Skeletal muscle tissue (tissue), 4 donors: ENCODE results near the gene SPATA13. TPM values are rescaled to one million over a fixed set of nuclear protein-coding genes. Genes with fewer than 3 reads are reported as not detected.

Experiments used
- H3K27ac ChIP-seq: one replicate; pipeline ENCODE4 v1.7.0; 2013; ENCODE audit warnings: mild to moderate bottlenecking, low read depth, low read length, inconsistent platforms
- H3K27me3 ChIP-seq, 3 donors: one replicate each; pipeline ENCODE4 v1.7.0; 2013; ENCODE audit warnings: low read length in 3 of 3; ENCODE audit not compliant: control insufficient read depth in 3 of 3, insufficient read depth in 3 of 3
- H3K36me3 ChIP-seq, 3 donors: one replicate each; pipeline ENCODE4 v1.7.0; 2013; ENCODE audit warnings: low read length in 3 of 3; ENCODE audit not compliant: control insufficient read depth in 3 of 3, insufficient read depth in 3 of 3
- H3K4me1 ChIP-seq, 3 donors: one replicate each; pipeline ENCODE4 v1.7.0; 2013; ENCODE audit warnings: low read length in 3 of 3, mild to moderate bottlenecking in 3 of 3; ENCODE audit not compliant: control insufficient read depth in 3 of 3, insufficient read depth in 3 of 3
- H3K4me3 ChIP-seq, 3 donors: one replicate each; pipeline ENCODE4 v1.7.0; 2013; ENCODE audit warnings: low read length in 3 of 3
- H3K9ac ChIP-seq, 3 donors: one replicate each; pipeline ENCODE4 v1.7.0; 2013; ENCODE audit warnings: low read length in 3 of 3, mild to moderate bottlenecking in 3 of 3, moderate library complexity in 2 of 3, low read depth in 1 of 3
- H3K9me3 ChIP-seq, 3 donors: one replicate each; pipeline ENCODE4 v1.7.0; 2013; ENCODE audit warnings: low read length in 3 of 3; ENCODE audit not compliant: control insufficient read depth in 3 of 3
- total RNA-seq: library from RNA; depleted of rRNA; stranded (reverse); fragments of >200 nt; gene quantifications from one replicate; pipeline ENCODE4 v1.2.3, GENCODE V29; 2014
- donor health status: Osteomylitis.

SPATA13 gene
- total RNA-seq, 1 donor from 2014 or later = 3.7 TPM

DNA sequence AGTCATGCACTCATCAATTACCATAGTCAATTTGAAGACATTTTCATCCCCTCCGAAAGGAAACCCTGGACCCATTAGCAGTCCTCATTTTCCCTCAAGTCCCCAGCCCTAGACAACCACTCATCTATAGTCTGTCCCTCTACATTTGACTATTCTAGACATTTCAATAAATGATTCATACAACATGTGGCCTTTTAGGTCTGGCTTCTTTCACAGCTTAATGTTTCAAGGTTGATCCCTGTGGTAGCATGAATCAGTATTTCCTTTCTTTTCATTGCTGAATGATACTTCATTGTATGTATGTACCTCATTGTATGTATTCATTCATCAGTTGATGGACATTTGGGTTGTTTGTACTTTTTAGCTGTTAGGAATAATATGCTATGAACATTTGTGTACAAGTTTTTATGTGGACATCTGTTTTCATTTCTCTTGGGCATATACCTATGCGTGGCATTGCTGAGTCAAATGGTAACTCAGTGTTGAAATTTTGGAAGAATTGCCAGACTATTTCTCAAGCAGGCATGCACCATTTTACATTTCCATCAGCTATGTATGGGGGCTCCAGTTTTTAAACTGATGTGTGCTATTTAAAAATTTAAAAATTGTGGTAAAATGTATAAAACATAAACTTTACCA lies 18.4 kb downstream of the SPATA13 start:
- H3K36me3 ChIP-seq = no peaks in the 10 kb centered on the region
- H3K27ac ChIP-seq = no peak overlapping the region
- H3K9ac ChIP-seq = no peak overlapping the region
- no peaks in the 10 kb centered on the region for H3K9me3 ChIP-seq
- H3K4me3 ChIP-seq = no peak overlapping the region
- H3K4me1 ChIP-seq = no peaks in the 10 kb centered on the region
- H3K27me3 ChIP-seq = no peaks in the 10 kb centered on the region

DNA sequence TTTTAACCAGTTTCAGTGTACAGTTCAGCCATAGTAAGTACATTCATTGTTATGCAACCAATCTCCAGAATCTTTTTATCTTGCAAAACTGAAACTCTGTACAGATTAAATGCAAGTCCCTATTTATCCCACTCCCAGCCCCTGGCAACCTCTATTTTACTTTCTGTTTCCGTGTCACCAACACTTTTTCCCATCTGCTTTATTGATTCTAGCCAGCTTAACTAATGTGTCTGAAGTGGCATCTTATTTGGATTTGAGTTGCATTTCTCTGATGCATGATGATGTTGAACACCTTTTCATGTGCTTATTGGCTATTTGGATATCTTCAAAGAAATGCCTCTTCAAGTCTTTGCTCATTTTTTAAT lies 18.9 kb downstream of the SPATA13 start:
- H3K4me1 ChIP-seq = no peaks in the 10 kb centered on the region
- H3K4me3 ChIP-seq = no peak overlapping the region
- no peaks in the 10 kb centered on the region for H3K36me3 ChIP-seq
- no peaks in the 10 kb centered on the region for H3K9me3 ChIP-seq
- no peak overlapping the region for H3K9ac ChIP-seq
- no peak overlapping the region for H3K27ac ChIP-seq
- no peaks in the 10 kb centered on the region for H3K27me3 ChIP-seq

DNA sequence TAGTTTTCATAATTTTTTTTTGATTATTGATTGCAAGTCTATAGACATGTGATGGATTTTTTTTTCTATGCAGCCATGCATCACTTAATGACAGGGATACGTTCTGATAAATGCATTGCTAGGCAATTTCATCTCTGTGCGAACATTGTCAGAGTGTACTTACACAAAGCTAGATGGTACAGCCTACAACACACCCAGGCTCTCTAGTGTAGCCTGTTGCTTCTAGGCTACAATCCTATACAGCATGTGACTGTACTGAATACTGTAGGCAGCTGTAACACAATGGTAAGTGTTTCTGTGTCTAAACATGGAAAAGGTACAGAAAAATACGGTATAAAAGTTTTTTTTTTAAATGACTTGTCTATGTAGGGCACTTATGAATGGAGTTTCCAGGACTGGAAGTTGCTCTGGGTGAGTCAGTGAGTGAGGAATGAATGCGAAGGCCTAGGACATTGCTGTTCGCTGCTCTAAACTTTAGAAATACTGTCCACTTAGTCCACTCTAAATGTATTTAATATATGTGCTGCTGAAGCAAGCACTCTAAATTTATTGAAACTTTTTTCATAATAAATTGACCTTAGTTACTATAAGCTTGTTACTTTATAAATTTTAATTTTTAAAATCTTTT lies 20.3 kb downstream of the SPATA13 start:
- Histone ChIP-seq H3K4me3 (no peak overlapping the region), H3K9ac (no peak overlapping the region), H3K4me1 (no peaks in the 10 kb centered on the region), H3K27ac (no peak overlapping the region), H3K36me3 (no peaks in the 10 kb centered on the region), H3K9me3 (no peaks in the 10 kb centered on the region), H3K27me3 (no peaks in the 10 kb centered on the region)

GRCh38 chr13:24181991-24182702 lies 21.6 kb downstream of the SPATA13 start:
- Histone ChIP-seq H3K27me3 (no peaks in the 10 kb centered on the region), H3K9ac (no peak overlapping the region), H3K36me3 (no peaks in the 10 kb centered on the region), H3K27ac (no peak overlapping the region), H3K9me3 (no peaks in the 10 kb centered on the region), H3K4me1 (no peaks in the 10 kb centered on the region), H3K4me3 (no peak overlapping the region)

GRCh38 chr13:24182703-24183081 lies 22.2 kb downstream of the SPATA13 start:
- Histone ChIP-seq H3K4me1 (no peaks in the 10 kb centered on the region), H3K4me3 (no peak overlapping the region), H3K36me3 (no peaks in the 10 kb centered on the region), H3K9ac (no peak overlapping the region), H3K27me3 (no peaks in the 10 kb centered on the region), H3K9me3 (no peaks in the 10 kb centered on the region), H3K27ac (no peak overlapping the region)

DNA sequence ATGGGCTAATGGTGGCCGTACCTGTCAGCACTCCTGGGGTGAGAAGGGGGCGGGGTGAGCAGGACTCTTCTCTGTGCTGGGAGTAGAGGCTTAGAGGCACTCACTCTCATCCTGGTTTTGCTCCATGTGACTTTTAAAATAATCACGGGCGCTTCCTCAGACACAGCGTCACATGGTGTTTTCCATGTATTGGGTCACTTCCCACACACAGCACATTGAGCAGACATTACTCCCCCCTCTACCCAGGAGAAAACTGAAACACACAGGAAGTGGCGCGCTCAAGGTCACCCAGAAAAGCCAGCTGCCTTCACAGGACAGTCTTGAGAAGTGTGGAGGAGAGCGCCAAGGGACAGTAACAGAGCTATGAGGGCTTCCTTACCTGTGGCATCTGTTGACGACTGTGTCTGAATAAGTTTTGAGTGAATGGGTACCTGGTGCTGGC lies 23.2 kb downstream of the SPATA13 start:
- Histone ChIP-seq H3K4me3 (no peak overlapping the region), H3K9me3 (peaks cover 0 to 1% (median 0%) of the 10 kb centered on the region in 3 donors), H3K4me1 (no peaks in the 10 kb centered on the region), H3K27me3 (no peaks in the 10 kb centered on the region), H3K9ac (no peak overlapping the region), H3K27ac (no peak overlapping the region), H3K36me3 (no peaks in the 10 kb centered on the region)

GRCh38 chr13:24184265-24184841 lies 23.8 kb downstream of the SPATA13 start:
- no peaks in the 10 kb centered on the region for H3K27me3 ChIP-seq
- no peak overlapping the region for H3K4me3 ChIP-seq
- no peaks in the 10 kb centered on the region for H3K4me1 ChIP-seq
- H3K27ac ChIP-seq = no peak overlapping the region
- H3K9ac ChIP-seq = no peak overlapping the region
- no peaks in the 10 kb centered on the region for H3K36me3 ChIP-seq
- H3K9me3 ChIP-seq = peaks cover 0 to 3% (median 0%) of the 10 kb centered on the region in 3 donors

GRCh38 chr13:24184882-24185281 lies 24.4 kb downstream of the SPATA13 start:
- Histone ChIP-seq H3K4me1 (no peaks in the 10 kb centered on the region), H3K9me3 (peaks cover 0 to 3% (median 0%) of the 10 kb centered on the region in 3 donors), H3K27ac (no peak overlapping the region), H3K27me3 (no peaks in the 10 kb centered on the region), H3K9ac (no peak overlapping the region), H3K36me3 (no peaks in the 10 kb centered on the region), H3K4me3 (no peak overlapping the region)

- Histone ChIP-seq H3K36me3 (no peaks in the 10 kb centered on the region), H3K4me3 (no peak overlapping the region), H3K4me1 (no peaks in the 10 kb centered on the region), H3K9ac (no peak overlapping the region), H3K27ac (no peak overlapping the region), H3K27me3 (no peaks in the 10 kb centered on the region), H3K9me3 (peaks cover 0 to 3% (median 0%) of the 10 kb centered on the region in 3 donors)
Observed at GRCh38 chr13:24185591-24186232, 25.2 kb downstream of the SPATA13 start.
